ENCODE results near the gene SIVA1. TPM values are rescaled to one million over a fixed set of nuclear protein-coding genes. Genes with fewer than 3 reads are reported as not detected.
"Not testable (repeated sequence)": the region's sequence is repeated elsewhere in the genome, so short reads cannot be mapped to it uniquely, and the experiment has no call there.

The SIVA1 gene
- polyA plus RNA-seq, 4 donors, result 49.7 to 103 (median 58.3) TPM

DNA sequence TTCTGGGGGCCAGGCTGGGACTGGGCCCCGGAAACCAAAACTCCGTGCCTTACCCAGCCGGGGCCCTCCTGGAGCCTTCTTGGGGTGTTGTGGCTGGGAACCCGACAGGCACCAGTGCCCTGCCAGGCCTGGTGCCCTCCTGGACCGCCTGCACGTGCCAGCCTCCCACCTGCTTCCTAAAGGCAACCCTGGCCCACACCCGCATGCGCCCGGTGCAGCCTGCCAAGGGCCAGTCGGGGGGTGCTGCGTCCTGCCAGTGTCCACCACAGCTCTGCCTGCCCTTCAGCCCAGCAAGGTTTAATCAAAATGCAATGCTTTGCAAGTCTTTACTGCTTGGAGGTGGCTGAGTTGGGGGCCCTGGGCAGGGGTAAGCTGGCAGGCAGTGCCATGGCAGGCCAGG lies 34.1 kb upstream of the SIVA1 start:
- no peak for DNase-seq (ENCODE audit: low read depth in 4 of 4, low spot score in 3 of 4)

DNA sequence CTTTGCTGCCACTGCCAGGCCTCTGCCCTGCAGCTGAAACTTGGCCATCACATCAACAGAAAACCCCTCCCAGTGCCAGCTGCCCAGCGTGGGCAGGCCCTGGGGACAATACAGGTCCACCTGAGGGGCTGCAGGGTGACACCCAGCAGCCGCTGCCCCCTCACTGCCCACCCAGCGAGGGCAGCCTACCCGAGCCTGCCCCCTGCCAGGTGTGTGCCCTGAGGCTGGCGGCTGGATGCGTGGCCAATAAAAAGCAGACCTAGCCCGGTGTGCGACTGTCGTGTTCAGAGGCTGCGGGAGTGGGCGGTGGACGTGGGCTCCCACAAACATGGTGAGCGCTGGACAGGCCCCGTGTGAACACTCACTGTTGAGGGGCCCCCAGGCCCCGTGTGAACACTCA lies 33.6 kb upstream of the SIVA1 start:
- no peak for DNase-seq (ENCODE audit: low read depth in 4 of 4, low spot score in 3 of 4)

DNA sequence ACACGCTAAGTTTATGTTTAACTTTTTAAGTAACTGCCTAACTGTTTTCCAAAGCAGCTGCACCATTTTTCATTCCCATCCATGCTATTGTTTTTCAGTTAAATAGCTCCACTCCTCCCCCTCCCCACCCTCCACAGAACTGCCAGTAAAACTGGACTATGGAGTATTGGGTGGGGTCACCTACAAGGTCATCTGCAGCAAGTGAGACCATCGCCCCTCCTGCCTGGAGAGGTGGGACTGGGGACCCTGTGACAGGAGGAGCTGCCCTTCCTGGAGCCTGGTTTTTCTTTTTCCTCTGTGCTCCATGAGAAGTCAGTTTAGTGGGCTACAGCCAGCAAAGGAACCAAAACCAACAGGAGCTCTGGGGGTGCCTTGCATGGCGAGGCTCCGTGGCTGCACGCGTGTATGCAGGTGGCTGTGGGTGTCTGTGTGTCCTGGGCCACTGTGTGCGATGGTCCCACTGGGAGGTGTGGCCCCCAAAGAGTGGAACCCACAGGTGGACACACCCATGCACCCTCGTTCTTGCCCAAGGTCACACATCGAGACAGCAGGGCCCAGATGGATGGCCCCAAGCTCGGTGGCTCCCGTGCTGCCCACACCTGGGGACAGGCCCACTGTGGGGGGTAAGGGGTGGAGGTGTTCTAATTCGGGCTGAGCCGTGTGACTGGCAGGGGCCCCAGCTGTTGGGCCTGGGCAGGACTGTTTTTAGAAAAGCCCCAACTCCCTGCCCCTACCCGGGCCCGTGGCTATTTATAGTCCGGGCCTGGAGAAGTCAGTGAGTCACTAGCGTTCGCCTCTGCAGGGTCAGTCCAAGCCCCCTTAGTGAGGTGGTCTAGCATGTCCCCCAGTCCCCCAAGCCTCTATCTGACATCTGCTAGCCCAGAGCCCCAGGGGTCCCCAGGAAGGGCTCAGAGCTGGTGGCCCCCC lies 31.2 kb upstream of the SIVA1 start:
- no peak for DNase-seq (ENCODE audit: low read depth in 4 of 4, low spot score in 3 of 4)

DNA sequence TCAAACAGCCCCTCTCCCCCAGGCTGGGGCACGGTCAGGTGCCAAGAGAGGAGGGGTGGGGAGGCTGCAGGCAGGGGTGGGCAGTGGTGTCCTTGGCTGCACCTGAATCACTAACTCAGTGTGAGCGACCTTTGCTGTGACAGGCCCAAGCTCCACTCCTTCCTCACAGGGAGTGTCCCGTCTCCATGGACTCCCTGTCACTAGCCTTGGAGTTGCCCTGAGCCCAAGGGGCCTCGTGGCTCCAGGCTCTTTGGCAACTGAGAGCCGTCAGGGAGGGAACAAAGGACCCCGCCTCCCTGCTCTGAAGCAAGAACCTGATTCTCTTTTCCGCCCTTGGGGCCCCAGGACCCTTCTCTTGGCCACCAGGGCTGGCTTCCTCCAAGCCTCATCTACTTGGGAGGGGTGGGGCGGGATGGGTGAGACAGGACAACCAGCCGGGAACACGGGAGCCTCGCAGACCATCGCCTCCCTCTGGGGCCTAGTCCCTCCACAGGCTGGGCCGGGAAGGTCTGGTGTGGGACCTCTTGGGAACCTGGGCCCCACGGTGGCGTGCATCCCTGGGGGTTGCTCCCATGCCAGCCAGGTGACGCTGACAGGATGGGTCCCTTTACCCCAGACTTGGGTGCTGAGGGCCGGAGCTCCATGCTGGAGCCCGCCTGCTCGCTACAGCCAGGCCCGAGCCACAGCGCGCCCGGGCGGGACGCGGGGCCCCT lies 29.9 kb upstream of the SIVA1 start:
- DNase-seq (ENCODE audit: low read depth in 4 of 4, low spot score in 3 of 4), result no peak

DNA sequence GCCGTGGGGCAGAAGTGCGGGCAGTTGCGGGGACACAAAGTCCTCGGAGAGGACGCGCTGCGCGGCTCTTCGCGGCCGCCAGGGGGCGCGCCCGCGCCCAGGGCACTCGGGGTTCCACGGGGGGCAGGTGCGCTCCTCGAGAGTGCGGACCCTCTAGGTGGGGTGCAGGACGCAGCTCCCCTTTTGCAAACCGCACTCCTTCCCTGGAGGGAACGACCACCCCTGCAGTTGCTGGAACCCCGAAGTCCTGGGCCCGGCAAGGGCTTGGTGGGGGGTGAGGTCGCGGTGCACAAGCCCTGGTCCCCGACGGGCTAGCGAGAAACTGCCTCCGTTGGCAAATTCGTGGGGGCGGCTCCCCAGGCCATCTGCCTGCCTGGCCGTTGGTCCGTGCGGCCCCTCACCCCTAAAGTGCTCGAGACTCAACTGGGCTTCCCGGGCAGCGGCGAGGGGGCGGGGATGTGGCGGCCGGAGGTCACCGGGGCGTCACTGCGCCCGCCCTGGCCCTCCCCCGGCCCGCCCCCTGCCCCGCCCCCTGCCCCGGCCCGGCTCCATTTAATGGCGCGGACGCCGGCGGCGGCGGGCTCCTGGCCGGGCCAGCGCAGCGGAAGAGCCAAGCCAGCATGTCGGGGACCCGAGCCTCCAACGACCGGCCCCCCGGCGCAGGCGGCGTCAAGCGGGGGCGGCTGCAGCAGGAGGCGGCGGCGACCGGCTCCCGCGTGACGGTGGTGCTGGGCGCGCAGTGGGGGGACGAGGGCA lies 29.1 kb upstream of the SIVA1 start, which contains the start of gene ADSS1:
Gene ADSS1, plus strand, starts transcription at position 579 of the 756 bp plus-strand sequence. Its CDS starts 42 bp downstream, at position 621.
- no peak for DNase-seq (ENCODE audit: low read depth in 4 of 4, low spot score in 3 of 4)

DNA sequence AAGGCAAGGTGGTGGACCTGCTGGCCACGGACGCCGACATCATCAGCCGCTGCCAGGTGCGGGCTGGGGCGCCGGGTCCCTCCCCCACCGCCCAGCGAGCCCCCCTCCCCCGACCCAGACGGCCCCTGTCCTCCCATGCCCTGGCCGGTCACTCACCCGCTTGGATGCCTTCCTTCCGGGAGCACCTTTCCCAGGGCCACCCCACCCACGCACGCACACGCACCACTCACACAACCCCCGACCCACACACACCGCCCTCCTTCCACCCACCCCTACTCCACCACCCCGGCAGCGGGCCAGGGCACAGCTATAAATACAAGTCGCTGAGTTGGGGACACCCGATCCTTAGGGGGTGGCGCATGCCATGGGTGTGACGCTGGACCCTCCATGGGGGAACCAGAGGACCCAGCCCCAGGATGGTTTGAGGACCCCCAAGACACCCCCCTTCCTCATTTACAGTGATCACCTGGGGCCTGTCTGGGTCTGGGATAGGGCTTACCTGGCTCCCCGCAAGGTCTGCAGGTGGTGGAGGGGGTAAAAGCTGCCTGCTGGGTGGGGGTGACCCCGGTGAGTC lies 28.5 kb upstream of the SIVA1 start:
- DNase-seq (ENCODE audit: low read depth in 4 of 4, low spot score in 3 of 4), result no peak

DNA sequence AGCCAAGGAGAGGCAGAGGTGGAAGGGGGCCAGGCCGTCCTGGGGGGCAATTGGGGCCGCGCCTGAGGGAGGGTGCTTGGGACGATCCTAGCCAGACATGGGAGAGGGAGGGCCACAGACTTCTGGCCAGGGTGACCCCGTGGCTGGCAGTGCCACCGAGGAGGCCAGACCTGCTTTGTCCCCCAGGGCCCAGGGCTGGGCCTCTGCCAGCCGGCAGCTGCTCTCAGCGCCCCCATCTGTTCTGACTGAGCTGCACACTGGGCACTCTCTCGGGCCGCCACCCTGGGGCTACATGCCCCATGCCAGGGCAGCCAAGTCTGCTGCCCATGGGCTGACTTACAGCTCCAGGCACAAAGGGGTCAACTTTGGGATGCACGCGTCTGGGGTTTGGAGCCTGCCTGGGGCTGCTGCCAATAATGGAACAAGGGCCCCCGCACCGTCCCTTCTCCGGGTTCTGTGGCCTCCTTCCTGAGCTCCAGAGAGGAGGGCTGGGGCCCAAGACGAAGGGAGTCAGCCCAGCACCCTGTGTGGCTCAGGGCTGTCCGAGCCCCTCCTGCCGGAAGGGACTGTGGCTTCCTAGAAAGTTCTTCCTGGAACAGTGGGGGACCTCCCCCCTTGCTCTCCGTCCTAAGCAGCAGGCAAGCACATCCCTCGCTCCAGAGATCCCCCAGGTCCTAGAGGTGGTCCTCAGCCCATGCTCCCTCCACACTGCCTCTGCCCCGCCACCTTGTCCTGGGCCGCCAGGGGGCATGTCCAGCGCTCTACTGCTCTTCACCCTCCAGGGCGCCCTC lies 27.8 kb upstream of the SIVA1 start:
- no peak for DNase-seq (ENCODE audit: low read depth in 4 of 4, low spot score in 3 of 4)

DNA sequence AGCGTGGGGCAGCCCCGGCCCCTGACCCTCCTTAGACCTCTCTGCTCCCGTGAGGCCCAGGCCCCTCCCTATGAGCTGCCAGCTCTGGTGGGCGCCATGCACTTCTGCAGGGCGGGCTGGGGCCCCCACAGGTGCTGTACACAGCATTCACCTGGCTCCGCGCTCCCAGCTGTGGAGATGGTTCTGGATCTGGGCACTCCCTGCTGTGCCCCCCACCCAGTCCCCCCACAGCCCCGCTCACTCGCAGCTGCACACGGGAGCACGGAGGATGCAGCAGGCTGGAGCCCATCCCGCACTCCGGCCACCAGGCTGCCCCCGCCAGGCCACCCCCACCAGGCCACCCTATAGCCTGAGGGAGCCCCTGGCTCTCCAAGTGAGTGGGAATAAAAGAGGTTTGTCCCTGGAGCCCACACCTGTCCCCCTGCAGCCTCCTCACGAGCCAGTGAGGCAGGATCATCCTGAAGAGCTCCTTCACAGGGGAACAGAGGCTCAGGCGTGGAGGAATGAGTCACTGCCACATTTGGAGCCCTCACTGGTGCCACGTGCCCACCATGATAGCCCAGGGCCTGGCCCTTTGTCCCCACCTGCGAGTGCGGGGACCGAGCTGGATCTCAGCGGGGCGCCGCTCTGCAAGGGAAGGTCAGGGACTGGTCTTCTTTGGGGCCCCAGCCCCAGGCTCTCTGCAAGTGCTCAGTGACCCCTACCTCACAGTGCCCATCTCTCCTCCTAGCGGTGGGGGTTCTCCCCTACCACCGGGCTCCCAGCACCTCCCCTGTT lies 27.0 kb upstream of the SIVA1 start:
- no peak for DNase-seq (ENCODE audit: low read depth in 4 of 4, low spot score in 3 of 4)

DNA sequence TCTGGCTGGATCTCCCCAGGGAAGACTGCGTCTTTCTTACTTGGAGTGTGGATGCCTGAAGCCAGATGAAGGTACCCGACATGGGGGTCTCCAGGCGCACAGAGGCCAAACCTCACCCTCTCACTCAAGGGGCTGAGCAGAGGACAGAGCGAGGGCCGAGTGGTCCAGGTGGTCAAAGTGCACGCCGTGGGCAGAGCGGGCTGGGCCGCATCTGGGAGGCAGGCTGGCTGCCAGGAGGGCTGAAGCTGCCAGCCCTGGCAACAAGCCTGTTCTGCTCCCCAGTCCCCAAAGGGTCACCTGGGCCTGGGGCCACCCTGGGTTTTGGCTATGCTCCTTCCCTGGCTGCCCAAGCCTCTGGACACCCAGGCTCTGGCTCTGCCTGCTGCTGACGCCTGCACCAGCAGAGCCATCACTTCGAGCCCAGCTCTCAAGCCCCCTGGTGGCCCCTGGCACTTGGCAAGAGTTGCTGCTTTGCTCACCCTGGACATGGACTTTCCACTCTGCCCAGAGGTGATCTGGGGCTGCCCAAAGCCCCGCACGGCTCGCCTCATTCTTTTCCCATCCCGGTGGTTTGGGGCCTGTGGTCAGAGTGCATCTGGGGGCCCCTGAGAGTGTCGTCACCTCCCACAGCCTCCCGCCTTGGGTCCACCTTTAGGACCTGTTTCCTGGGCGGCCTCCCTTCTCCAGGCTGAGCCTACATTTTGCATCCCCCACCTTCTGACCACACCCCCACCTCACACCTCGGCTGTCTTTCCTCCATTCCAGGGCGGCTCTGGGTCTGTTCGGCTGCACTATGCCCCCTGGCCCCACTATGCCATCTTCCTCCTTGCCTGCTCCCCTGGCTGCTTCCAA lies 26.1 kb upstream of the SIVA1 start:
- DNase-seq (ENCODE audit: low read depth in 4 of 4, low spot score in 3 of 4), result no peak

DNA sequence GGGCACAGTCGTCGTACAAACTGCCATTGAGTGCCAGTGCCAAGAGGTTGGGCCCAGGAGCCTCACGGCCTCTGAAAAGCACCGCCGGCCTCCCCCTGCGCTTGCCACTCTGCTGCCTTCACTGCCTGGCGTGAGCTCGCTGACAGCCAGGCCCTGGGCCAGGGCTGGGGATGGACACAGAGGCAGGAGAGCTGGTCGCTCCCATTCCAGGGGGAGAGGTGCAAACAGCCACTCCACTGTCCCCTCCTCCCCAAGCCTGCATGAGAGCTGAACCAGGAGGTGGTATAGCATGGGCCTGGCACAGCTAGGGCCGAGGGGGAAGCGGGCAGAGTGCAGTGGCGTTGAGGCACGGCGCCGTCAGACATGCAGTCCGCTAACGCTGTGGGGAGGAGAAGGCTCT lies 24.3 kb upstream of the SIVA1 start:
- DNase-seq (ENCODE audit: low read depth in 4 of 4, low spot score in 3 of 4), result no peak

DNA sequence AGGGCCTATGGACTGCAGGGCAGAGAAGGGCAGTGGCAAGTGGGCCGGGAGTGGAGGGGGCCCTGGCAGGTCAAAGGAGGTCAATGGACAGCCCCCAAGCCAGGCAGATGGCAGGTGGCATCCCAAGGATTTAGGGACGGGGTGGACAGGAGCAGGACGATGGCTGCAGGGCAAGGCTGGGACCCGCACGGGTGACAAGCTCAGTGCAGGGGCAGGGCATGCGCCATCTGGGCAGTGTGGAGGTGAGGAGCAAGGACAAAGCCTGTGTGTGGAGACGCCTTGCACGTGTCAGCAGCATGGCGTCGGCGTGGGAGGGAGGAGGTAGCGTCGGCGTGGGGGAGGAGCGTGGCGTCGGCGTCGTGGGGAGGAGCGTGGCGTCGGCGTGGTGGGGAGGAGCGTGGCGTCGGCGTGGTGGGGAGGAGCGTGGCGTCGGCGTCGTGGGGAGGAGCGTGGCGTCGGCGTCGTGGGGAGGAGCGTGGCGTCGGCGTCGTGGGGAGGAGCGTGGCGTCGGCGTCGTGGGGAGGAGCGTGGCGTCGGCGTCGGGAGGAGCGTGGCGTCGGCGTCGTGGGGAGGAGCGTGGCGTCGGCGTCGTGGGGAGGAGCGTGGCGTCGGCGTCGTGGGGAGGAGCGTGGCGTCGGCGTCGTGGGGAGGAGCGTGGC lies 23.6 kb upstream of the SIVA1 start:
- not testable (repeated sequence) for DNase-seq (ENCODE audit: low read depth in 4 of 4, low spot score in 3 of 4)

DNA sequence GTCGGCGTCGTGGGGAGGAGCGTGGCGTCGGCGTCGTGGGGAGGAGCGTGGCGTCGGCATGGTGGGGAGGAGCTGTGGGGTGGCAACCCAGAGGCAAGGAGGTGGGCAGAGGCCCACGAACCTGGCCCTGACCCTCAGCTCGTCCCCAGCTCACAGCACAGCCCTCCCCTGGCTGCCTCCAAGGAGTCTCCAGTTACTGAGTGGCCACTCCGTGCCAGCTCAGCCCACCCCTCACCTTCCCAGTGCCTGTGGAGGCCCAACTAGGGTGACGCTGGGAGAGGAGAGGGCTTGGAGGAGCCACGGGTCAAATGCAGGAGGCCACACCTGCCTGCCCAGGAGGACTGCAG lies 23.1 kb upstream of the SIVA1 start:
- DNase-seq (ENCODE audit: low read depth in 4 of 4, low spot score in 3 of 4), result no peak

DNA sequence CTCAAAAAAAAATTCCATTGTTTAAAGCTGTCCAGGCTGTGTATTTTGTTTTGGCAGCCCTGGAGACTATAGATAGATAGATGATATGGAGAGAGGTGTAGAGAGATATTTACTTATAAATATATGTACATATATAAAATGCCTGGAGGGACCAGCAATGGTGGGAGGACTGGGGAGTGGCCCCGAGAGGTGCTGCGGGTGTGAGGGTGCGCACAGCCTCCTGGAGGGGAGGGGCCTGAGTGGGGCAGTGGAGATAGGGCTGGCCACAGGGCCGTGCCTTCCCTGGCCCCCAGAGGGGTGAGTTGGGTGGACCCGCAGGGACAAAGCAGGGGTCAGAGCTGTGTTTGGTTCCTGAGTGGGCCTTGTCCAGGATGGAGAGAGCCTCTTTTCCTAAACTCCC lies 22.5 kb upstream of the SIVA1 start:
- no peak for DNase-seq (ENCODE audit: low read depth in 4 of 4, low spot score in 3 of 4)

DNA sequence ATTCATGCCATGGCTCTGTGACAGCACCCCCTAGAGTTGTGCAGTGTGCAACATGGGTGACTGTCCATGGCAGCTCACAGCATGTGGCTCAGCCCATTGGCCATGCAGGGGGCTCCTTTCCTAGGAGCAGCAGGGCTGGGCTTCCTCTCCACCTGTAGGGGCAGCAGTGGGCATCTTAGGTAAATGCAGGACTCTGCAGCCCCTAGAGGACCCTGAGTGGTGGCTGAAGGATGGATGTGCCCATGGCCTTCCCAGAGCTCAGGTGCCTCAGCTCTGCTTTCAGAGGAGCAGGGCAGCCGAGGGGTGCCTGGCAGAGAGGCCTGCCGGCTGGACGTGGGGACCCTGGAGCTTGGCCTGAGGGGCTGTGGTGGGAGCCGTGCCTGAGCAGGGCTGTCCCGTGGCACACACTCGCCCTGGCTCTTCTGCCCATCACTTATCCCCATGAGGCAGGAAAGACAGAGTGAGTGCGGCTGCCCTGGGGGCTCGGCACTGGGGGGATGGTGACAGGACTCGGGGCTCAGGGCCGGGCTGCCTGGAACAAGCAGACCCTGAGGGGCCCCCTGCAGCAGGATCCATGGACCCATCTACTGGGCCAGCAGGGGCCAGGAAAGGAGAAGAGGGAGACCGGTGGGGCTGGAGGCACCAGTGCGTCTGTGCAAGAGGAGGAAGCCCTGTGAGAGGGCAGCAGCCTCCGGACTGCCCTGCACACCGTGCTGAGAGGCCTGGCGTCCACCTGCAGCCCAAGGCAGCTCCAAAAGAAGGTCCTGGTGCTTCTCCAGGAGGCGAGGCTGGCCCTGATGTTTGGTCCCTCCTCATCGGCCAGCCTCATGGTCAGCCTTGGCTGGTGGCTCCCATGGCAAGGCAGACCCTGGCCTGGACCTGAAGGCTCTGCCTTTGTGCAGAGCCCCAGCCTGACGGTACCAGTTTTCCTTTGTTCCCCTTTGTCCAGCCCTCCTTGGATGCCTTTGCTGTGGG lies 21.3 kb upstream of the SIVA1 start:
- DNase-seq (ENCODE audit: low read depth in 4 of 4, low spot score in 3 of 4), result no peak

DNA sequence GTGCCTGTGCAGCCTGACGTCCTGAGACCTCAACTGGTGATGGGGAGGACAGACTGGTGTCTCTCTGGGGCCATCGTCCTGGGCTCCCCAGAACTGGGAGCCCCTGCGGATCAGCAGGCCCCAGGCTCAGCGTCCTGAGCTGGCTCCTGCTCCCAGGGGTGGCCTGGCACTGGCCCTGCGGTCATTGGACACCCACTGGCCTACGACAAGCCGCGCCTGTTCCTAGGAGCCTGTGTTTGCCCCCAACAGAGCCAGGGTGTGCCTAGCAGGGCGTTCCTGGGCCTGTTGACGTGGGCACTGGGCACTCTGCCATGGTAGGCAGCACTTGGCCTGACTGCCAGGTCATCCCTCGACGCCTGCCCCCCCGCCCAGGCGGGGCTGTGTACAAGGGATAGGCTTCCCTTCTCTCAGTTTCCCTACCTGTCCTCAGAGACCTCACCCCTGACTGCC lies 20.6 kb upstream of the SIVA1 start:
- no peak for DNase-seq (ENCODE audit: low read depth in 4 of 4, low spot score in 3 of 4)

DNA sequence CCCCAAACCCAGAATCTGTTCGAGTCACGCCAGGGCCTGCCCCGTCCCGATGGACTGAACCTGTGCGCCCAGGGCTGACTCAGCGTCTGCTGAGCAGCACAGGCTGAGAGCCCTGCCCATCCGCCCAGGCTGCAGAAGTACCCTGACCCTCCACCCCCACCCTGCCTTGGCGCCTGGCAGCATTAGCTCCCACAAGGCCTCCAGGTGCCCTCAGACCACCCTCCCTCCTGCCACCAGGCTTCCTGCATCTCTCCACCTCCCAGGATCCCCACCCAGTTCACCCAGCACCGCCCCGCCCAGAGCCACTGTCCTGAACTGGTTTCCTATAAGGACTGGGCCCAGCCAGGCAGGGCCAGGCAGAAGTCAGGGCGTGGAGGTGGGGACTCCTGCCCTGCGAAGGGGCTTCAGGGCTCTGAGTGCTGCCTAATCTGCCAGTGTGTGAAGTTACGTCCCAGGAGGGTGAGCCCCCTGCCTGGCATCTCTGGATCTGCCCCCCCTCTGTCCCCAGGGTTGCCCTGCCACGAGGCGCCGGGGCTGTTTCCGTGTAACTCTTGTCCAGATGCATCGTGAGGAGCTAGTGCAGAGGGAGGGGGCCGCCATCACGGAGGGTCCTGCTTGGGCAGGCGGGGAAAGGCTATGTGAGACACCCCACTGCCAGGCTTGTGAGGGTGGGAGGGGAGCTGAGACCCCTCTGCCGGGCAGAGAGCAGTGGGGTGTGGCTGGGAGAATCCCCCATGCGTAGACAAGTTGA lies 19.8 kb upstream of the SIVA1 start:
- no peak for DNase-seq (ENCODE audit: low read depth in 4 of 4, low spot score in 3 of 4)
